ENCODE measurements around the gene RTKN2. TPM values are rescaled to one million over a fixed set of nuclear protein-coding genes. Genes with fewer than 3 reads are reported as not detected.

RTKN2 gene
- total and polyA plus RNA-seq, 9 of the 15 experiments (the other 6 are each of a cell fraction or from before 2014, with no cell fraction given): 0.03 to 0.11 (median 0.05) TPM; not detected in 2

DNA sequence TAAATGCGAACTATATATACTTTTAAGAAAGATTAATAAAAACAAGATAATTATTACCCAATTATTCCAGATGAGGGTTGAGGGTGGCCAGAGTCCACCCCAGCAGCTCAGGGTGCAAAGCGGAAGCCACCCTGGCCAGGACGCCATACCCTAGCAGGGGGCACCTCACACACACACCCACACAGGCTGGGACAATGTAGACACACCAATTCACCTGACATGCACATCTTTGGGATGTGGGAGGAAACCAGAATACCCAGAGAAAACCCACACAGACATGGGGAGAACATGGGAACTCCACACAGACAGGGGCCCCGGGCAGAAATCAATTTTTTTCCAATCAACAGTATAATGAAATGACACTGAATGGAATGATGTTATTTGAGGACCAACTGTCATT lies 86.0 kb downstream of the RTKN2 start:
- CTCF ChIA-PET (ENCODE audit: low intra/inter-chr PET ratio): no interaction called here
- in situ Hi-C loops (cut with MboI): no loop called here
- ATAC-seq: no peak

More for the DNA sequence above, 86.0 kb downstream of the RTKN2 start:
- BruUV-seq (replicated peaks): no TSS peak
- Histone ChIP-seq H3K36me3 (ENCODE audit: control insufficient read depth, insufficient read depth, low read length) (no peaks in the 10 kb centered on the region), H3K4me2 (ENCODE audit: insufficient read depth, low read length) (no peak overlapping the region), H3K27ac (ENCODE audit: extremely low read depth, low read depth, low read length) (no peak overlapping the region), H3K9ac (ENCODE audit: insufficient read depth in 1 of 2, low read depth in 2 of 2, low read length in 2 of 2) (no peak overlapping the region), H4K20me1 (replicated peaks; ENCODE audit: control insufficient read depth, insufficient read depth, low read length) (no peaks in the 10 kb centered on the region), H3K4me1 (replicated peaks in 1 of 2; ENCODE audit: control insufficient read depth in 2 of 2, insufficient read depth in 2 of 2, low read length in 2 of 2) (no peaks in the 10 kb centered on the region), H3K27me3 (ENCODE audit: control insufficient read depth in 2 of 2, insufficient read depth in 2 of 2, low read length in 2 of 2) (peaks cover 0 to 4% of the 10 kb centered on the region in 2 experiments; a peak in 1 of 5 replicates), H3K79me2 (ENCODE audit: control insufficient read depth, insufficient read depth, low read length) (no peaks in the 10 kb centered on the region), H2AFZ (ENCODE audit: low read depth, low read length) (no peak overlapping the region), H3K4me3 (no peak overlapping the region), H3K9me3 (replicated peaks; ENCODE audit: control insufficient read depth, insufficient read depth, low read depth, low read length) (no peaks in the 10 kb centered on the region), H3K9me1 (ENCODE audit: control insufficient read depth, insufficient read depth, low read length) (no peaks in the 10 kb centered on the region)
- FAIRE-seq (no peak), DNase-seq (ENCODE audit: extremely low read depth in 1 of 4, low spot score in 3 of 4) (no peak)
- intact Hi-C loops (cut with micrococcal nuclease): no loop called here
- TF ChIP-seq BCL6 (CRISPR knock-in tag; IDR thresholded peaks at IDR 0.05): no peak
- TF ChIP-seq XRCC4 (IDR thresholded peaks at IDR 0.05; ENCODE audit: extremely low read depth, insufficient read depth, insufficient read length): no peak
- TF ChIP-seq, protein P1, sequence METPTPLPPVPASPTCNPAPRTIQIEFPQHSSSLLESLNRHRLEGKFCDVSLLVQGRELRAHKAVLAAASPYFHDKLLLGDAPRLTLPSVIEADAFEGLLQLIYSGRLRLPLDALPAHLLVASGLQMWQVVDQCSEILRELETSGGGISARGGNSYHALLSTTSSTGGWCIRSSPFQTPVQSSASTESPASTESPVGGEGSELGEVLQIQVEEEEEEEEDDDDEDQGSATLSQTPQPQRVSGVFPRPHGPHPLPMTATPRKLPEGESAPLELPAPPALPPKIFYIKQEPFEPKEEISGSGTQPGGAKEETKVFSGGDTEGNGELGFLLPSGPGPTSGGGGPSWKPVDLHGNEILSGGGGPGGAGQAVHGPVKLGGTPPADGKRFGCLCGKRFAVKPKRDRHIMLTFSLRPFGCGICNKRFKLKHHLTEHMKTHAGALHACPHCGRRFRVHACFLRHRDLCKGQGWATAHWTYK (CRISPR knock-in tag; IDR thresholded peaks at IDR 0.05): no peak
- TF ChIP-seq ZBTB17 (CRISPR knock-in tag; IDR thresholded peaks at IDR 0.05): no peak
- TF ChIP-seq ZBTB2 (IDR thresholded peaks at IDR 0.05): no peak
- TF ChIP-seq, protein P2, sequence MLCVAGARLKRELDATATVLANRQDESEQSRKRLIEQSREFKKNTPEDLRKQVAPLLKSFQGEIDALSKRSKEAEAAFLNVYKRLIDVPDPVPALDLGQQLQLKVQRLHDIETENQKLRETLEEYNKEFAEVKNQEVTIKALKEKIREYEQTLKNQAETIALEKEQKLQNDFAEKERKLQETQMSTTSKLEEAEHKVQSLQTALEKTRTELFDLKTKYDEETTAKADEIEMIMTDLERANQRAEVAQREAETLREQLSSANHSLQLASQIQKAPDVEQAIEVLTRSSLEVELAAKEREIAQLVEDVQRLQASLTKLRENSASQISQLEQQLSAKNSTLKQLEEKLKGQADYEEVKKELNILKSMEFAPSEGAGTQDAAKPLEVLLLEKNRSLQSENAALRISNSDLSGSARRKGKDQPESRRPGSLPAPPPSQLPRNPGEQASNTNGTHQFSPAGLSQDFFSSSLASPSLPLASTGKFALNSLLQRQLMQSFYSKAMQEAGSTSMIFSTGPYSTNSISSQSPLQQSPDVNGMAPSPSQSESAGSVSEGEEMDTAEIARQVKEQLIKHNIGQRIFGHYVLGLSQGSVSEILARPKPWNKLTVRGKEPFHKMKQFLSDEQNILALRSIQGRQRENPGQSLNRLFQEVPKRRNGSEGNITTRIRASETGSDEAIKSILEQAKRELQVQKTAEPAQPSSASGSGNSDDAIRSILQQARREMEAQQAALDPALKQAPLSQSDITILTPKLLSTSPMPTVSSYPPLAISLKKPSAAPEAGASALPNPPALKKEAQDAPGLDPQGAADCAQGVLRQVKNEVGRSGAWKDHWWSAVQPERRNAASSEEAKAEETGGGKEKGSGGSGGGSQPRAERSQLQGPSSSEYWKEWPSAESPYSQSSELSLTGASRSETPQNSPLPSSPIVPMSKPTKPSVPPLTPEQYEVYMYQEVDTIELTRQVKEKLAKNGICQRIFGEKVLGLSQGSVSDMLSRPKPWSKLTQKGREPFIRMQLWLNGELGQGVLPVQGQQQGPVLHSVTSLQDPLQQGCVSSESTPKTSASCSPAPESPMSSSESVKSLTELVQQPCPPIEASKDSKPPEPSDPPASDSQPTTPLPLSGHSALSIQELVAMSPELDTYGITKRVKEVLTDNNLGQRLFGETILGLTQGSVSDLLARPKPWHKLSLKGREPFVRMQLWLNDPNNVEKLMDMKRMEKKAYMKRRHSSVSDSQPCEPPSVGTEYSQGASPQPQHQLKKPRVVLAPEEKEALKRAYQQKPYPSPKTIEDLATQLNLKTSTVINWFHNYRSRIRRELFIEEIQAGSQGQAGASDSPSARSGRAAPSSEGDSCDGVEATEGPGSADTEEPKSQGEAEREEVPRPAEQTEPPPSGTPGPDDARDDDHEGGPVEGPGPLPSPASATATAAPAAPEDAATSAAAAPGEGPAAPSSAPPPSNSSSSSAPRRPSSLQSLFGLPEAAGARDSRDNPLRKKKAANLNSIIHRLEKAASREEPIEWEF (CRISPR knock-in tag; IDR thresholded peaks at IDR 0.05): no peak
- TF ChIP-seq TBP (optimal IDR thresholded peaks at IDR 0.05; ENCODE audit: low read depth, low read length): no peak
- no peak for TF ChIP-seq NUFIP1 (IDR thresholded peaks at IDR 0.05; ENCODE audit: partially characterized antibody)
- WGBS (ENCODE audit: insufficient coverage, low coverage, missing lambda C conversion rate): under 1% methylated on average over 4 of the region's 4 CpGs
- POLR2A ChIA-PET: no interaction called here

Measured in K562 (cell line).